ENCODE data around the gene TECPR2. TPM values are rescaled to one million over a fixed set of nuclear protein-coding genes. Genes with fewer than 3 reads are reported as not detected.
"Not testable (repeated sequence)": the region's sequence is repeated elsewhere in the genome, so short reads cannot be mapped to it uniquely, and the experiment has no call there.

Gene TECPR2
- total RNA-seq, 1 donor from 2014 or later = 27.0 TPM

- Mint-ChIP-seq H3K4me3 (peak overlapping the region; percentile 94), H3K4me1 (peaks cover 42% of the 10 kb centered on the region), H3K27me3 (ENCODE audit: low read depth) (peaks cover 12% of the 10 kb centered on the region), H3K9me3 (no peaks in the 10 kb centered on the region), H3K27ac (ENCODE audit: unreplicated experiment) (no peak overlapping the region), H3K36me3 (ENCODE audit: low read depth) (peaks cover 2% of the 10 kb centered on the region)
- TF ChIP-seq CTCF (conservative IDR thresholded peaks at IDR 0.05) = no peak
- DNase-seq (ENCODE audit: low read depth, low spot score) = no peak
Observed at GRCh38 chr14:102321456-102322422, 41.0 kb upstream of the TECPR2 start.

GRCh38 chr14:102323102-102323501, 39.6 kb upstream of the TECPR2 start:
- Mint-ChIP-seq H3K4me1 (peaks cover 28% of the 10 kb centered on the region), H3K27ac (ENCODE audit: unreplicated experiment) (no peak overlapping the region)
- no peak for DNase-seq (ENCODE audit: low read depth, low spot score)

GRCh38 chr14:102325791-102326345, 36.9 kb upstream of the TECPR2 start:
- no peak for DNase-seq (ENCODE audit: low read depth, low spot score)
- peaks cover 2% of the 10 kb centered on the region for H3K36me3 Mint-ChIP-seq (ENCODE audit: low read depth)
- peaks cover 13% of the 10 kb centered on the region for H3K4me1 Mint-ChIP-seq
- no peak overlapping the region for H3K4me3 Mint-ChIP-seq
- no peak overlapping the region for H3K27ac Mint-ChIP-seq (ENCODE audit: unreplicated experiment)
- no peaks in the 10 kb centered on the region for H3K9me3 Mint-ChIP-seq
- no peaks in the 10 kb centered on the region for H3K27me3 Mint-ChIP-seq (ENCODE audit: low read depth)
- no peak for TF ChIP-seq CTCF (conservative IDR thresholded peaks at IDR 0.05)

More at GRCh38 chr14:102323102-102323501, 39.6 kb upstream of the TECPR2 start:
- Mint-ChIP-seq H3K9me3 (no peaks in the 10 kb centered on the region), H3K27me3 (ENCODE audit: low read depth) (peaks cover 5% of the 10 kb centered on the region), H3K4me3 (peak overlapping the region; percentile 91), H3K36me3 (ENCODE audit: low read depth) (peaks cover 2% of the 10 kb centered on the region)
- peak; percentile 54 for TF ChIP-seq CTCF (conservative IDR thresholded peaks at IDR 0.05)

- peaks cover 2% of the 10 kb centered on the region for H3K36me3 Mint-ChIP-seq (ENCODE audit: low read depth)
- H3K27ac Mint-ChIP-seq (ENCODE audit: unreplicated experiment) = no peak overlapping the region
Observed at GRCh38 chr14:102326583-102326982, 36.2 kb upstream of the TECPR2 start.

GRCh38 chr14:102329381-102329780, 33.4 kb upstream of the TECPR2 start:
- H3K36me3 Mint-ChIP-seq (ENCODE audit: low read depth); H3K27me3 Mint-ChIP-seq (ENCODE audit: low read depth); DNase-seq (ENCODE audit: low read depth, low spot score); H3K9me3 Mint-ChIP-seq; H3K4me1 Mint-ChIP-seq; H3K4me3 Mint-ChIP-seq; H3K27ac Mint-ChIP-seq (ENCODE audit: unreplicated experiment): not testable (repeated sequence)

More at GRCh38 chr14:102326583-102326982, 36.2 kb upstream of the TECPR2 start:
- no peaks in the 10 kb centered on the region for H3K9me3 Mint-ChIP-seq
- no peak for TF ChIP-seq CTCF (conservative IDR thresholded peaks at IDR 0.05)
- no peak for DNase-seq (ENCODE audit: low read depth, low spot score)
- no peaks in the 10 kb centered on the region for H3K27me3 Mint-ChIP-seq (ENCODE audit: low read depth)
- H3K4me3 Mint-ChIP-seq = peak overlapping the region; percentile 34
- peaks cover 10% of the 10 kb centered on the region for H3K4me1 Mint-ChIP-seq

- Mint-ChIP-seq H3K4me1 (no peaks in the 10 kb centered on the region), H3K36me3 (ENCODE audit: low read depth) (peaks cover 8% of the 10 kb centered on the region), H3K27ac (ENCODE audit: unreplicated experiment) (no peak overlapping the region), H3K4me3 (no peak overlapping the region), H3K9me3 (no peaks in the 10 kb centered on the region), H3K27me3 (ENCODE audit: low read depth) (no peaks in the 10 kb centered on the region)
- no peak for DNase-seq (ENCODE audit: low read depth, low spot score)
- no peak for TF ChIP-seq CTCF (conservative IDR thresholded peaks at IDR 0.05)
Observed at GRCh38 chr14:102330806-102331205, 31.9 kb upstream of the TECPR2 start.
